Activated B cell treated with CpG ODN at 0.5 μM for 24 hours (primary cell): ENCODE measurements around the gene EIF5AL1. TPM values are rescaled to one million over a fixed set of nuclear protein-coding genes. Genes with fewer than 3 reads are reported as not detected.

Experiments used
- ATAC-seq: fragments of 200-7000 bp; cut with Tn5 transposase; one replicate; pipeline ENCODE4 v1.10.0; 2021; ENCODE audit warnings: low read depth, mild to moderate bottlenecking, moderate library complexity
- CTCF ChIA-PET: fragments of 350-600 bp; sonication (Branson Sonifier 250); formaldehyde crosslinking; loops from one replicate; lab custom pipeline; 2021; ENCODE audit warnings: antibody characterized with exemption; lab: Charles Lee
- POLR2A ChIA-PET: fragments of 350-600 bp; sonication (Branson Sonifier 250); formaldehyde crosslinking; loops from one replicate; lab custom pipeline; 2021; ENCODE audit warnings: antibody characterized with exemption; lab: Charles Lee
- DNase-seq: peaks from one replicate; pipeline ENCODE4 v3.0.0; 2022
- H3K27ac Mint-ChIP-seq: one replicate; pipeline ENCODE4 v1.8.0; 2020; ENCODE audit warnings: mixed read lengths
- H3K27me3 Mint-ChIP-seq: one replicate; pipeline ENCODE4 v1.8.0; 2021; ENCODE audit warnings: mixed read lengths
- H3K36me3 Mint-ChIP-seq: one replicate; pipeline ENCODE4 v1.8.0; 2021; ENCODE audit warnings: low read depth, mixed read lengths
- H3K4me1 Mint-ChIP-seq: one replicate; pipeline ENCODE4 v1.8.0; 2021; ENCODE audit warnings: mixed read lengths
- H3K4me3 Mint-ChIP-seq: one replicate; pipeline ENCODE4 v1.8.0; 2020; ENCODE audit warnings: mild to moderate bottlenecking, mixed read lengths
- H3K9me3 Mint-ChIP-seq: one replicate; pipeline ENCODE4 v1.8.0; 2020; ENCODE audit warnings: mixed read lengths
- CTCF ChIP-seq: fragments of 200-600 bp; IDR thresholded peaks from one replicate; pipeline ENCODE4 v1.8.0; 2022; ENCODE audit warnings: antibody characterized with exemption, mild to moderate bottlenecking
- intact Hi-C: fragments of 100-400 bp; cut with micrococcal nuclease; formaldehyde crosslinking; loops from one replicate; pipeline ENCODE4 v1.15.1; 2024
- total RNA-seq: library from RNA; stranded (reverse); gene quantifications from 2 replicates; pipeline ENCODE4 v1.2.3, GENCODE V29; 2022

Gene EIF5AL1
- total RNA-seq, 1 donor from 2014 or later = 1.4 TPM

- no peak for TF ChIP-seq CTCF
- ChIA-PET POLR2A (no interaction called here), CTCF (no interaction called here)
- no peak for ATAC-seq
- Mint-ChIP-seq H3K27ac (no peak within 1 kb of the TSS), H3K36me3 (no peaks in the 10 kb centered on the region), H3K9me3 (no peaks in the 10 kb centered on the region), H3K4me3 (no peak within 1 kb of the TSS), H3K27me3 (peaks cover 20% of the 10 kb centered on the region), H3K4me1 (peaks cover 2% of the 10 kb centered on the region)
- no peak for DNase-seq
- intact Hi-C loops = no loop called here
Observed at GRCh38 chr10:79560160-79560709, 47.9 kb downstream of the EIF5AL1 start, which contains the start of gene SFTPA2. TSS of gene SFTPA2 (minus strand) at chr10:79560407. CDS start at chr10:79559483, 924 bp downstream.

GRCh38 chr10:79561257-79561656 lies 48.9 kb downstream of the EIF5AL1 start:
- no peak for ATAC-seq
- CTCF ChIA-PET = no interaction called here
- Mint-ChIP-seq H3K27me3 (peaks cover 24% of the 10 kb centered on the region), H3K27ac (no peak overlapping the region), H3K36me3 (no peaks in the 10 kb centered on the region), H3K4me3 (no peak overlapping the region), H3K4me1 (peaks cover 2% of the 10 kb centered on the region), H3K9me3 (no peaks in the 10 kb centered on the region)
- no peak for DNase-seq
- intact Hi-C loops = no loop called here
- POLR2A ChIA-PET = no interaction called here
- TF ChIP-seq CTCF = no peak

GRCh38 chr10:79562135-79562756 lies 49.9 kb downstream of the EIF5AL1 start:
- Mint-ChIP-seq H3K4me1 (peaks cover 2% of the 10 kb centered on the region), H3K4me3 (no peak overlapping the region), H3K27ac (no peak overlapping the region), H3K36me3 (no peaks in the 10 kb centered on the region), H3K9me3 (no peaks in the 10 kb centered on the region), H3K27me3 (peaks cover 24% of the 10 kb centered on the region)
- ATAC-seq = peak; percentile 64
- TF ChIP-seq CTCF = peak; percentile 57
- CTCF ChIA-PET = no interaction called here
- DNase-seq = no peak
- POLR2A ChIA-PET = no interaction called here
- intact Hi-C loops = loop anchor here (1.0 kb wide), 2 partner anchors 367 to 485 kb away; no protein-coding TSS in a partner anchor

GRCh38 chr10:79563426-79563825 lies 51.1 kb downstream of the EIF5AL1 start:
- Mint-ChIP-seq H3K27me3 (peaks cover 27% of the 10 kb centered on the region), H3K4me3 (no peak overlapping the region), H3K4me1 (peaks cover 2% of the 10 kb centered on the region), H3K9me3 (no peaks in the 10 kb centered on the region), H3K36me3 (no peaks in the 10 kb centered on the region), H3K27ac (no peak overlapping the region)
- intact Hi-C loops = no loop called here
- ChIA-PET CTCF (interaction anchor here (0.8 kb wide), 1 partner anchor 23 kb away, joined by 3 read pairs; no protein-coding TSS in a partner anchor), POLR2A (no interaction called here)
- DNase-seq (no peak), ATAC-seq (no peak)
- TF ChIP-seq CTCF = no peak

Other genes starting within 250 kb of the EIF5AL1 start
- gene PPIF, start 165.1 kb upstream of the EIF5AL1 start, total RNA-seq = 68.2 and 72.5 TPM in 2 replicates
- 1.1 and 1.3 TPM in 2 replicates for gene ZCCHC24, start 66.9 kb upstream of the EIF5AL1 start, total RNA-seq
- not detected in 2 replicates for gene SFTPA2, start 47.9 kb downstream of the EIF5AL1 start, total RNA-seq
- gene SFTPA1, start 98.4 kb downstream of the EIF5AL1 start, total RNA-seq = not detected in 2 replicates
- 0.80 and 1.2 TPM in 2 replicates for gene NUTM2B, start 190.7 kb downstream of the EIF5AL1 start, total RNA-seq